ENCODE results near the gene RAPGEF1.
A peak's percentile ranks its signal among the peaks of the same experiment; 100 is the strongest.

RAPGEF1 gene

GRCh38 chr9:131735238-131736128 is 4.4 kb downstream of the RAPGEF1 start (continued):
- TF ChIP-seq ZFHX2 (tag by site-specific recombination; conservative IDR thresholded peaks at IDR 0.05) (peak; percentile 65; the same call in 1 of the 2 replicates), GLIS1 (tag by site-specific recombination; IDR thresholded peaks at IDR 0.05) (peak; percentile 58), GFI1B (tag by site-specific recombination; IDR thresholded peaks at IDR 0.05) (no peak), ZNF555 (tag by site-specific recombination; conservative IDR thresholded peaks at IDR 0.05) (no peak), ZNF426 (tag by site-specific recombination; IDR thresholded peaks at IDR 0.05) (no peak), REPIN1 (tag by site-specific recombination; IDR thresholded peaks at IDR 0.05; ENCODE audit: low read depth) (no peak), ZBTB21 (tag by site-specific recombination; IDR thresholded peaks at IDR 0.05) (no peak), ZNF704 (tag by site-specific recombination; IDR thresholded peaks at IDR 0.05) (no peak), ZNF521 (tag by site-specific recombination; IDR thresholded peaks at IDR 0.05) (no peak), REST (tag by site-specific recombination; IDR thresholded peaks at IDR 0.05) (no peak), WT1 (tag by site-specific recombination; IDR thresholded peaks at IDR 0.05) (peak; percentile 39; the same call in 1 of the 2 replicates), ZNF48 (tag by site-specific recombination; IDR thresholded peaks at IDR 0.05) (no peak), INSM2 (tag by site-specific recombination; IDR thresholded peaks at IDR 0.05) (0 out of 2 replicates have a peak, but pooled peaks have one; percentile 39), ZNF138 (tag by site-specific recombination; IDR thresholded peaks at IDR 0.05; ENCODE audit: borderline replicate concordance) (no peak), ZNF16 (tag by site-specific recombination; IDR thresholded peaks at IDR 0.05; ENCODE audit: low read depth) (no peak), RBAK (tag by site-specific recombination; IDR thresholded peaks at IDR 0.05) (no peak), ZNF792 (tag by site-specific recombination; IDR thresholded peaks at IDR 0.05) (no peak), ZNF629 (tag by site-specific recombination; IDR thresholded peaks at IDR 0.05) (0 out of 2 replicates have a peak, but pooled peaks have one; percentile 23), ZNF121 (tag by site-specific recombination; IDR thresholded peaks at IDR 0.05) (no peak), IKZF3 (tag by site-specific recombination; IDR thresholded peaks at IDR 0.05) (no peak), MZF1 (tag by site-specific recombination; IDR thresholded peaks at IDR 0.05; ENCODE audit: borderline replicate concordance) (peak; percentile 18; the same call in 1 of the 2 replicates), SALL2 (tag by site-specific recombination; IDR thresholded peaks at IDR 0.05; ENCODE audit: borderline replicate concordance) (no peak)
- TF ChIP-seq, protein P1, sequence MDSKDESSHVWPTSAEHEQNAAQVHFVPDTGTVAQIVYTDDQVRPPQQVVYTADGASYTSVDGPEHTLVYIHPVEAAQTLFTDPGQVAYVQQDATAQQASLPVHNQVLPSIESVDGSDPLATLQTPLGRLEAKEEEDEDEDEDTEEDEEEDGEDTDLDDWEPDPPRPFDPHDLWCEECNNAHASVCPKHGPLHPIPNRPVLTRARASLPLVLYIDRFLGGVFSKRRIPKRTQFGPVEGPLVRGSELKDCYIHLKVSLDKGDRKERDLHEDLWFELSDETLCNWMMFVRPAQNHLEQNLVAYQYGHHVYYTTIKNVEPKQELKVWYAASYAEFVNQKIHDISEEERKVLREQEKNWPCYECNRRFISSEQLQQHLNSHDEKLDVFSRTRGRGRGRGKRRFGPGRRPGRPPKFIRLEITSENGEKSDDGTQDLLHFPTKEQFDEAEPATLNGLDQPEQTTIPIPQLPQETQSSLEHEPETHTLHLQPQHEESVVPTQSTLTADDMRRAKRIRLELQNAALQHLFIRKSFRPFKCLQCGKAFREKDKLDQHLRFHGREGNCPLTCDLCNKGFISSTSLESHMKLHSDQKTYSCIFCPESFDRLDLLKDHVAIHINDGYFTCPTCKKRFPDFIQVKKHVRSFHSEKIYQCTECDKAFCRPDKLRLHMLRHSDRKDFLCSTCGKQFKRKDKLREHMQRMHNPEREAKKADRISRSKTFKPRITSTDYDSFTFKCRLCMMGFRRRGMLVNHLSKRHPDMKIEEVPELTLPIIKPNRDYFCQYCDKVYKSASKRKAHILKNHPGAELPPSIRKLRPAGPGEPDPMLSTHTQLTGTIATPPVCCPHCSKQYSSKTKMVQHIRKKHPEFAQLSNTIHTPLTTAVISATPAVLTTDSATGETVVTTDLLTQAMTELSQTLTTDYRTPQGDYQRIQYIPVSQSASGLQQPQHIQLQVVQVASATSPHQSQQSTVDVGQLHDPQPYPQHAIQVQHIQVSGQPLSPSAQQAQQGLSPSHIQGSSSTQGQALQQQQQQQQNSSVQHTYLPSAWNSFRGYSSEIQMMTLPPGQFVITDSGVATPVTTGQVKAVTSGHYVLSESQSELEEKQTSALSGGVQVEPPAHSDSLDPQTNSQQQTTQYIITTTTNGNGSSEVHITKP (tag by site-specific recombination; IDR thresholded peaks at IDR 0.05), result no peak
- TF ChIP-seq, protein P2, sequence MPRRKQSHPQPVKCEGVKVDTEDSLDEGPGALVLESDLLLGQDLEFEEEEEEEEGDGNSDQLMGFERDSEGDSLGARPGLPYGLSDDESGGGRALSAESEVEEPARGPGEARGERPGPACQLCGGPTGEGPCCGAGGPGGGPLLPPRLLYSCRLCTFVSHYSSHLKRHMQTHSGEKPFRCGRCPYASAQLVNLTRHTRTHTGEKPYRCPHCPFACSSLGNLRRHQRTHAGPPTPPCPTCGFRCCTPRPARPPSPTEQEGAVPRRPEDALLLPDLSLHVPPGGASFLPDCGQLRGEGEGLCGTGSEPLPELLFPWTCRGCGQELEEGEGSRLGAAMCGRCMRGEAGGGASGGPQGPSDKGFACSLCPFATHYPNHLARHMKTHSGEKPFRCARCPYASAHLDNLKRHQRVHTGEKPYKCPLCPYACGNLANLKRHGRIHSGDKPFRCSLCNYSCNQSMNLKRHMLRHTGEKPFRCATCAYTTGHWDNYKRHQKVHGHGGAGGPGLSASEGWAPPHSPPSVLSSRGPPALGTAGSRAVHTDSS (tag by site-specific recombination; IDR thresholded peaks at IDR 0.05), result no peak
- TF ChIP-seq, protein P3, sequence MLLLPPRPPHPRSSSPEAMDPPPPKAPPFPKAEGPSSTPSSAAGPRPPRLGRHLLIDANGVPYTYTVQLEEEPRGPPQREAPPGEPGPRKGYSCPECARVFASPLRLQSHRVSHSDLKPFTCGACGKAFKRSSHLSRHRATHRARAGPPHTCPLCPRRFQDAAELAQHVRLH (tag by site-specific recombination; IDR thresholded peaks at IDR 0.05), result no peak
- TF ChIP-seq, protein P4, sequence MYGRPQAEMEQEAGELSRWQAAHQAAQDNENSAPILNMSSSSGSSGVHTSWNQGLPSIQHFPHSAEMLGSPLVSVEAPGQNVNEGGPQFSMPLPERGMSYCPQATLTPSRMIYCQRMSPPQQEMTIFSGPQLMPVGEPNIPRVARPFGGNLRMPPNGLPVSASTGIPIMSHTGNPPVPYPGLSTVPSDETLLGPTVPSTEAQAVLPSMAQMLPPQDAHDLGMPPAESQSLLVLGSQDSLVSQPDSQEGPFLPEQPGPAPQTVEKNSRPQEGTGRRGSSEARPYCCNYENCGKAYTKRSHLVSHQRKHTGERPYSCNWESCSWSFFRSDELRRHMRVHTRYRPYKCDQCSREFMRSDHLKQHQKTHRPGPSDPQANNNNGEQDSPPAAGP (tag by site-specific recombination; IDR thresholded peaks at IDR 0.05), result peak; percentile 100
